Stimulated activated CD8-positive, alpha-beta memory T cell treated with anti-CD3 and anti-CD28 coated beads, Interleukin-7, amount 100 ng/mL, for 1 hour (primary cell): ENCODE data around the gene TOMT.

Source experiments
- DNase-seq, 2 donors: peaks; one replicate each; pipeline ENCODE4 v3.0.0-alpha.2; 2020; ENCODE audit warnings: low read depth in 2 of 2

Gene TOMT

DNA sequence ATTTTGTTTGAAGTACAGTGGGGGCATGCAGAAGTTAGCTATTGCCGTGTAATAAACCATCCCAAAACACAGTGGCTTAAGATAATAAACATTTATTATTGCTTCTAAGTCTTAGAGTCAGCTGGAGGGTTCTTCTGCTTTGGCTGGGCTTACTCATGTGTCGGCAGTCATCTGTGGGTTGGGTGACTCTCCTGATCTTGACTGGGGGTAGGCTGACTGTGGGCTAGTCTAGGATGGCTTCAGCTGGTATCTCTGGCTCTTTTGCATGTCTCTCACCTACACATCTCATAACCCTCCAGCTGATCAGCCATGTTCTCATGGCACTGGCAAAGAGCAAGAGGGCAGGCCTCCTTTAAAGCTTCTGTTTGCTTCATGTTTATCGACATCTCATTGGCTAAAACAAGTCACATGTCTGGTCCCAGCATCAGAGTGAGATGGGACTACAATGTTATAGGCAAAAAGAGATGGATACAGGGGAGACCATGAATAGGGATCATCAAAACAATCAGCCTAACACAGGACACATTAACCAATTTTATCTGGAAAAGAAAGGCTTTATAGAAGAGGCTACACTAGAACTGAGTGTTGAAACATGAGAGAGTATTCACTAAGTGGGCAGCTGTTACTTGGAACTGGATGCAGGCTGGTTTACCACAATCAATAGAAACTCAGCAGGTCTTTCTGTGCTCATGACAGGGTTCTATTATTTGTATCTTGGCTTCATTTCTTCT, 19.9 kb upstream of the TOMT start:
- DNase-seq = no peak

DNA sequence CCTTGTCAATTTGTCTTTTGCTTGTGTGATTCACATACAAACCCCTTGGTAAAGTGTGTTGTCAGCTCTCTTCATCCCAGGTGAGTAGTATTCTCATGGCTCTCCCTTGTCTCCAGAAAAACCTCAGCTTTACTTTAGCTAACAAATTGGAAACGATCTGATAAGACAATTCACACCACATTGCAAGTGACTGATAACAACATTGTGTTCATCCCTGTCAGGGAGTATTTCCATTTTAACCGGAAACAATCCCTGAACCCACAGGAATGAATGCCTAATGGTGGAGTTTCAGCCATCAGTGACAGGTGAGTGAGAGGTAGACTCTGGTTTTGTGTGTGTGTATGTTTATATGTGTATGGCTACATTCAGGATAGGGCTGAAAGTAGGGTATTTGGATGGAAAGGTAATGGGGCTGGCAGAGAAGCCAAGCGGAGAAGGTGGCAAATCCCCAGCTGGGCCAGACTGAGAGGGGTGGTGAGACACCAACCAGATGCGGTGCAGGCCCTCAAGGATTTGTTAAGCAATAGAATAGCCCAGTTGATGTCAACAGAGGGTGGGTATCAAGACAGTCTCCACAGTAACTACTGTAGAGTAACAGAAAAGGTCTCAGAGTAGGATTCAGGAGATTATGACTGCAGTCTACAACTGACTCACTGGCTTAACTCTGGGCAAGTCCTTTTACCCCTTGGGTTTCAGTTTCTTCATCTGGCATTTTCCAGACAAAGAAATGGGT, 17.5 kb upstream of the TOMT start:
- DNase-seq = no peak

- peak in 1 of 2 donors; percentile 35 for DNase-seq
Measured at GRCh38 chr11:72091292-72091691, 14.4 kb upstream of the TOMT start.

- no peak for DNase-seq
Measured at GRCh38 chr11:72098741-72099140, 7.0 kb upstream of the TOMT start.

DNA sequence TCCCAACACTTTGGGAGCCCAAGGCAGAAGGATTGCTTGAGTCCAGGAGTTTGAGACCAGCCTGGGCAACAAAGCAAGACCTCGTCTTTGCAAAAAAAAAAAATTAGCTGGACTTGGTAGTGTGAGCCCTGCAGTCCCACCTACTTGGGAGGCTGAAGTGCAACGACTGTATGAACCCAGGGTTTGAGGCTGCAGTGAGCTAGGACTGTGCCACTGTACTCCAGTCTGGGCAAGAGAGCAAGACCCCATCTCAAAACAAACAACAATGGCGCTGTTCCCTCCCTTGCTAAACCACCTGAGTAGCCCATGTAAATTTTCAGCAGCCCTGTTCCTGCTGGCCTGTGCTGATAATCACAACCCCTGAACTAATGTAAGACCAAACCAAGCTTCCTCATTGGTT, 5.7 kb upstream of the TOMT start:
- no peak for DNase-seq

DNA sequence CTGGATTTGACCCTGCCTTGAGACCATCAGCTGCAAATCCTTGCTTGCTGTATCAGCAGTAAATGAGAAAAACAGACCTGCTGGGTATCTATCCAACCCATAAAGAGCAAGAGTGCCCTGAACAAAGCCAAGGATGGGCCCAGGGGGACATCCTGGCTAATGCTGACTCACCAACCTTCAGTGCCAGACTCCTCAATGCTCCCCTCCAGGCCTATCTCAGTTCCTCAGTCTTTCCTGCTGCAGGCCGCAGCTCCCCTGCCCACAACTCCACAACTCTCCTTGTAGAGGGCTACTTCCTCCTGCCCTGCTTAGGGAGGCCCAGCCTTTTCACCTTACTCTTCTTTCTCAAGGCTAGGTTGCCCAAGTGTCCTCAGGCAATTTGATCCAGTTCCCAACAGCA, 5.3 kb upstream of the TOMT start:
- DNase-seq = no peak

GRCh38 chr11:72102162-72102561, 3.6 kb upstream of the TOMT start:
- no peak for DNase-seq

DNA sequence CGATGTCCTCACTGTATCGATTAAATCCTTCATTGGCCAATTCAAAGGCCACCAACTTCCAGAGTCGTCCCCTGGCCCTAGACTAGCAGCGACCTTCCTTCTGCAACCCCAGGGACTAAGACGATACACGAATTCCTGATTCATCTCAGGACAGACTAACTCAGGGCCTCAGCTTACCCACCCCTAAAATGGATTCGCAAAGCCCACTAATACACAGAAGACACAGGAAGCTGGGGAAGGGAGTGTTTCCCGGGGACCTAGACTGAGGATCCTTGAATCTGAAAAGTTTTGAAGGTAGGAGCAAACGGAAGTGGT, 3.1 kb upstream of the TOMT start:
- DNase-seq = no peak

- peak; percentile 94 to 97 for DNase-seq
Measured at GRCh38 chr11:72102946-72103753, 2.6 kb upstream of the TOMT start, which contains the start of gene LAMTOR1. Gene LAMTOR1 (minus strand): TSS chr11:72103297. CDS start chr11:72103224, 73 bp downstream.

DNA sequence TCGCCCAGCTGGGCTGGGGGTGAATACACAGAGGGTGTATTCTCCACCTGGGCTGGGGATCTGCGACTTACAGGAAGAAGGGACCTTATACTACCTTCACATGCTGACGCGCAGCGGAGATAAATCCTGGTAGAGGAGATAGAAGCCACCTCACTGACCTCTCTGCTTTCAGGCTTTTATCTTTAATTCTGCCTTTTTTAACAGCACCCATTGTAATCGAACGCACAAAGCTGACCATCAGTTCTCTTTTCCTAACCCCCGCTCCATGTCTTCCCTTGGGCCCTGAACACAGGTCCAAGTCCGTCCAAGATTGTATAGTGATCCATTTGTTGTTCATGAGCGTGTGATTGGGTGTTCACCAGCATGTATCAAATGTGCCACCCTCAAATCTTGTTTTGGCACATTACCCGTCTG, 2.0 kb upstream of the TOMT start:
- no peak for DNase-seq

DNA sequence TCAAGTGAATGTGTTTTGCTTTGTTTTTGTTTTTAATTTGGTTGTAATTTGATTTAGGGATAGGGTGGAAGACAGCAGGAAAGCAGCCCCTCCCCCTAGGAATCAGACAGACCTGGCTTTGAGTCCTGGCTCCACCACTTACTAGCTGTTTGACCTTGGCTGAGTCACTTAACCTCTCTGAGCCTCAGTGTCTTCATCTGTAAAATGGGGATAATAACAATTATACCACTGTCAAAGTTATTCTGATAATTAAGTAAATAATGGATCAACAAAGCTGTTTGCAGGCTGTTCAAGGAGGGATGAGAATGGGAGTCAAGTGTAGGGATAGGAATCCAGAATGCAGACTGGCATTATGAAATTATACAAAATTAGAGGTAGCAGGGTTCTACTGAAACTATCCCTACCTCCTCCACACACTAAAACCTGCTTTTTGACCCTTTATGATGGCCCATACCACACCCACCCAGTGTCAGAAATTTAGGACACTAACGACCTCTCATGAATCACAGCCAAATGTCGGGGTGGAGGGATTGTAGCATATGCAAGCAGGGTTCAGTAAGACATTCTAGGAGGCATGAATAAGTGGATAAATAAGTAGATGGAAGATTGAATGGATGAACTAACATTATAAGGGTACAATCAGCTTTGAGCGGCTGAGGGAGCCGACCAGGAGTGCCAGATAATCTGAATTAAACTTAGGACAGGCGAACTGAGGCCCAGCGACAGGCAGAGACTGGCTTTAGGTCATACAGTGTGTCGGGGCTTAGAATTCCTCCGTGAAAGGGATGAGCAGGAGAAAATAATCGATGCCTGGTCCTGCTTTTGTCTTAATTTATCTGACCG, 5.8 kb downstream of the TOMT start:
- DNase-seq = no peak

- DNase-seq = peak; percentile 94 to 96
Measured at GRCh38 chr11:72112143-72112977, 6.6 kb downstream of the TOMT start, which contains the start of gene ANAPC15. Gene ANAPC15 (minus strand): TSS chr11:72112695. CDS start chr11:72111276, 1,419 bp downstream.

GRCh38 chr11:72112978-72113808, 7.5 kb downstream of the TOMT start:
- no peak for DNase-seq

DNA sequence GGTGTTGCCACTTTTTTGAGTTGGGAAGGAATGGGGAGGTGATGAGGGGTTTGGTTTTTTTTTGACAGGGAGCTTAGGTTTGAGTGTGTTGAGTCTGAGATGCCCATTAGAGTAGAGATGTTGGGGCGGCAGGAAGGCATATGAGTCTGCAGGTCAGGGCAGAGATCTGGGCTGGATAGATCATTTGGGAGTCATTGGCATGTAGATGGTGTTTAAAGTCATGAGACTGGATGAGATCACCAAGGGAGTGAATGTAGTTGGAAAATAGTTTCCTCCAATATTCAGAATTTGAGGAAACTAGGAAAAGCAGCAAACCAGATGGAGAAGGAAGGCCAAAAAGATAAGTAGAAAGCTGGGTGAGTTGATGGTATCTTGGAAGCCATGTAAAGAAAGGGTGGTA, 8.8 kb downstream of the TOMT start:
- DNase-seq = no peak

GRCh38 chr11:72116019-72116755, 10.5 kb downstream of the TOMT start:
- no peak for DNase-seq

GRCh38 chr11:72119198-72119597, 13.5 kb downstream of the TOMT start:
- no peak for DNase-seq

GRCh38 chr11:72120930-72121329, 15.2 kb downstream of the TOMT start:
- no peak for DNase-seq

DNA sequence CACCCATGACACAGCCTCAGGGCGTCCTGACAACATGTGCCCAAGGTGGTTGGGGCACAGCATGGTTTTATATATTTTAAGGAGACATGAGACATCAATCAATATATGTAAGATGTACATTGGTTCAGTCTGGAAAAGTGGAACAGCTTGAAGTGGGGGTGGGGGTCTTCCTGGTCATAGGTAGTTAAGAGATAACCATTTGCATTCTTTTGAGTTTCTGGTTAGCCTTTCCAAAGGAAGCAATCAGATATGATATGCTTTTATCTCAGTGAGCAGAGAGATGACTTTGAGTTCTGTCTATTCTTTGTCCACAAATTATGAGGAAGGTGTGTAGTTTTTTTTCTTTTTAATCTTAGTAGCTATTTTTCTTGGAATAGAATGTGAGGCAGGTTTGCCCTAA, 16.9 kb downstream of the TOMT start:
- DNase-seq = no peak

GRCh38 chr11:72123117-72123653, 17.5 kb downstream of the TOMT start:
- DNase-seq = no peak
